GM19238 (cell line): ENCODE data around the gene TSPYL6.
"Not testable (repeated sequence)": the region's sequence is repeated elsewhere in the genome, so short reads cannot be mapped to it uniquely, and the experiment has no call there.

ENCODE experiments used
- DNase-seq: peaks from one replicate; pipeline ENCODE4 v3.0.0; 2011; ENCODE audit warnings: low spot score; ENCODE audit not compliant: insufficient read length

TSPYL6 gene

GRCh38 chr2:54256091-54256694 lies at the start of gene TSPYL6:
Gene TSPYL6 (minus strand): TSS chr2:54256229. CDS start chr2:54256151, 78 bp downstream.
- DNase-seq = no peak

- no peak for DNase-seq
These were observed 47.6 kb upstream of the TSPYL6 start for GRCh38 chr2:54303631-54304030.

- DNase-seq = no peak
These were observed 42.5 kb upstream of the TSPYL6 start for GRCh38 chr2:54298514-54298913.

- no peak for DNase-seq
These were observed 39.9 kb upstream of the TSPYL6 start for GRCh38 chr2:54295911-54296310.

GRCh38 chr2:54294665-54295064 lies 38.6 kb upstream of the TSPYL6 start:
- DNase-seq = not testable (repeated sequence)

GRCh38 chr2:54290356-54291025 lies 34.5 kb upstream of the TSPYL6 start:
- no peak for DNase-seq

GRCh38 chr2:54289917-54290316 lies 33.9 kb upstream of the TSPYL6 start:
- DNase-seq = no peak

GRCh38 chr2:54287532-54287931 lies 31.5 kb upstream of the TSPYL6 start:
- no peak for DNase-seq

GRCh38 chr2:54285451-54285850 lies 29.4 kb upstream of the TSPYL6 start:
- DNase-seq = no peak

GRCh38 chr2:54284826-54285225 lies 28.8 kb upstream of the TSPYL6 start:
- no peak for DNase-seq

- no peak for DNase-seq
These were observed 23.4 kb upstream of the TSPYL6 start for GRCh38 chr2:54279385-54279784.

- DNase-seq = no peak
These were observed 19.5 kb upstream of the TSPYL6 start for GRCh38 chr2:54275541-54275940.

- DNase-seq = no peak
These were observed 18.8 kb upstream of the TSPYL6 start for GRCh38 chr2:54274781-54275242.

GRCh38 chr2:54271843-54272627 lies 16.0 kb upstream of the TSPYL6 start:
- peak; percentile 29 for DNase-seq

GRCh38 chr2:54271189-54271588 lies 15.2 kb upstream of the TSPYL6 start:
- DNase-seq = no peak

GRCh38 chr2:54267577-54267976 lies 11.5 kb upstream of the TSPYL6 start:
- no peak for DNase-seq

- DNase-seq = not testable (repeated sequence)
These were observed 9.1 kb upstream of the TSPYL6 start for GRCh38 chr2:54265081-54265480.

GRCh38 chr2:54262015-54262765 lies 6.2 kb upstream of the TSPYL6 start:
- DNase-seq = no peak

GRCh38 chr2:54261537-54261936 lies 5.5 kb upstream of the TSPYL6 start:
- DNase-seq = no peak

- DNase-seq = no peak
These were observed 4.2 kb upstream of the TSPYL6 start for GRCh38 chr2:54260241-54260595.

- DNase-seq = no peak
These were observed 3.6 kb upstream of the TSPYL6 start for GRCh38 chr2:54259413-54260240.
